Body of pancreas (tissue), 4 donors: ENCODE measurements around the gene DNAH6. TPM values are rescaled to one million over a fixed set of nuclear protein-coding genes. Genes with fewer than 3 reads are reported as not detected.
A peak's percentile ranks its signal among the peaks of the same experiment; 100 is the strongest.

Experiments
- ATAC-seq: fragments of 150-250 bp; one replicate; pipeline ENCODE4 v1.9.1; 2016
- DNase-seq, 4 donors: peaks; one replicate each; pipeline ENCODE4 v3.0.0-alpha.2; 2019
- H3K27ac ChIP-seq, 4 donors: fragments of 200-600 bp; sonication (generic); 1 replicate in 3 of 4; 2 replicates in 1 of 4; pipeline versions ENCODE4 v1.5.1 to v1.6.1; 2016 to 2019; ENCODE audit warnings: mild to moderate bottlenecking in 1 of 4, mixed read lengths in 1 of 4, moderate library complexity in 1 of 4
- H3K27me3 ChIP-seq, 2 donors: fragments of 200-600 bp; sonication (generic); one replicate each; pipeline ENCODE4 v1.6.0; 2016; ENCODE audit warnings: mild to moderate bottlenecking in 1 of 2
- H3K36me3 ChIP-seq, 2 donors: fragments of 200-600 bp; sonication (generic); replicated peaks in 1 of 2; 2 replicates each; pipeline ENCODE4 v1.5.1; 2016; ENCODE audit warnings: low read depth in 2 of 2; ENCODE audit not compliant: insufficient read depth in 1 of 2
- H3K4me1 ChIP-seq: fragments of 200-600 bp; sonication (generic); one replicate; pipeline ENCODE4 v1.6.0; 2016
- H3K4me3 ChIP-seq, 2 donors: fragments of 200-600 bp; sonication (generic); 1 replicate in 1 of 2; 2 replicates in 1 of 2; pipeline ENCODE4 v1.5.1; 2016 to 2019
- H3K9me3 ChIP-seq, 3 donors: fragments of 200-600 bp; sonication (generic); 1 replicate in 2 of 3; 2 replicates in 1 of 3; pipeline ENCODE4 v1.5.1; 2016
- CTCF ChIP-seq, 7 experiments: fragments of 450-650 bp in 4 of 7; fragments of 200-600 bp in 3 of 7; sonication (generic) in 3 of 7; IDR thresholded peaks; one replicate each; pipeline ENCODE4 v1.5.1; 2016 to 2019; ENCODE audit warnings: antibody characterized with exemption in 7 of 7
- POLR2A ChIP-seq, 3 donors: fragments of 450-650 bp; IDR thresholded peaks; one replicate each; pipeline ENCODE4 v1.6.1; 2016; ENCODE audit warnings: antibody characterized with exemption in 3 of 3, mild to moderate bottlenecking in 2 of 3
- WGBS, 2 donors: methylation state at CpG; one replicate each; pipeline ENCODE4 v1.1.5; 2017; 5-methylcytosine and 5-hydroxymethylcytosine counted together
- intact Hi-C: fragments of 100-400 bp; cut with DNase I; formaldehyde crosslinking; loops from one replicate; pipeline ENCODE4 v1.15.1; 2023
- total RNA-seq, 2 donors: library from RNA; depleted of rRNA; stranded (reverse); fragments of >200 nt; gene quantifications; one replicate each; pipeline ENCODE4 v1.1.0, GENCODE V29; 2016

The DNAH6 gene
- total RNA-seq, 2 donors from 2014 or later = 1.3 to 2.6 TPM

GRCh38 chr2:84857566-84857965 lies 341.3 kb downstream of the DNAH6 start:
- Histone ChIP-seq H3K36me3 (no peaks in the 10 kb centered on the region), H3K4me3 (no peak overlapping the region), H3K9me3 (no peaks in the 10 kb centered on the region), H3K27me3 (no peaks in the 10 kb centered on the region), H3K4me1 (no peaks in the 10 kb centered on the region), H3K27ac (no peak overlapping the region)
- no peak for TF ChIP-seq POLR2A (IDR thresholded peaks at IDR 0.05)
- TF ChIP-seq CTCF (IDR thresholded peaks at IDR 0.05) = no peak
- intact Hi-C loops = no loop called here
- no peak for DNase-seq
- ATAC-seq = no peak
- 49 to 58% methylated on average over 5 of the region's 5 CpGs for WGBS, 2 donors

DNA sequence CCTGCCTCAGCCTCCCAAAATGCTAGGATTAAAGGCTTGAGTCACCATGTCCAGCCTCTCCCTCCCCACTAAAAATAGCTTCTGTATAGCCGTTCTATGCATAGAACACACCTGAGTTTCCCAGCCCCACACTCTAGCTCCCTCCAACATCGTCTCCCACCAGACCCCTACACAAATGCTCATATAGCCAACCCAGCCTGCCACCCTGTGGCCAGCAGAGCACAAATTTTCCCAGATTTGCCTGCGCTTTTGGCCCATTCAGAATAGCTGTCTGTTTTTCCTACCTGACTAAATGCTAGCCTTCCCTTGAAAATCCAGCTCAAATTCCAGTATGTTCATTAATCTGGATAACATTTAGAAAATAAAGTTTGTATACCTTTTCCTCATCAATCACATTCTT lies 341.8 kb downstream of the DNAH6 start:
- DNase-seq = no peak
- no peak overlapping the region for H3K27ac ChIP-seq
- H3K4me3 ChIP-seq = no peak overlapping the region
- H3K9me3 ChIP-seq = no peaks in the 10 kb centered on the region
- WGBS, 2 donors = 83% methylated on average over 3 of the region's 3 CpGs
- no peaks in the 10 kb centered on the region for H3K4me1 ChIP-seq
- no peaks in the 10 kb centered on the region for H3K36me3 ChIP-seq
- no peak for TF ChIP-seq POLR2A (IDR thresholded peaks at IDR 0.05)
- peak in 1 of 7 experiments; percentile 6 for TF ChIP-seq CTCF (IDR thresholded peaks at IDR 0.05)
- no peak for ATAC-seq
- intact Hi-C loops = no loop called here
- no peaks in the 10 kb centered on the region for H3K27me3 ChIP-seq

DNA sequence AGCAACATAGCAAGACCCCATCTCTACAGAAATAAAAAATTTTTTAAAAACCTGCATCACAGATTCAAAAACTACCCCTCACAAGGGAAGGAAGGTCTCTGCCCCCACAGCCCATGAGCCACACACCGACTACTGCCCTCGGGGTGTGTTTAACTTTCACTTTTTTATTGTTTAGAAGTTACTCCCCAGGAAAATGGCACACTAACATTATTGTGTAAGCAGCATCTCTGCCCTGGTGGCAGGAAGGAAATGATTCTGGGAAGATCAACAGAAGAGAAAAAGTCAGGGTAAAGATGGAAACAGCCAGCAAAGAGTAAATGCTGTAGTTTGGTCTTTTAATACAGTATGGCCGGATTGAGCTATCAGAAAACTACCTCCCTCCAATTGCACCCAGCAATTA lies 342.6 kb downstream of the DNAH6 start:
- H3K27me3 ChIP-seq = no peaks in the 10 kb centered on the region
- no peak for DNase-seq
- no peak for TF ChIP-seq CTCF (IDR thresholded peaks at IDR 0.05)
- no peak for TF ChIP-seq POLR2A (IDR thresholded peaks at IDR 0.05)
- intact Hi-C loops = no loop called here
- ATAC-seq = no peak
- H3K36me3 ChIP-seq = no peaks in the 10 kb centered on the region
- no peak overlapping the region for H3K27ac ChIP-seq
- H3K4me3 ChIP-seq = no peak overlapping the region
- no peaks in the 10 kb centered on the region for H3K9me3 ChIP-seq
- 70 to 71% methylated on average over 3 of the region's 3 CpGs for WGBS, 2 donors
- H3K4me1 ChIP-seq = no peaks in the 10 kb centered on the region

DNA sequence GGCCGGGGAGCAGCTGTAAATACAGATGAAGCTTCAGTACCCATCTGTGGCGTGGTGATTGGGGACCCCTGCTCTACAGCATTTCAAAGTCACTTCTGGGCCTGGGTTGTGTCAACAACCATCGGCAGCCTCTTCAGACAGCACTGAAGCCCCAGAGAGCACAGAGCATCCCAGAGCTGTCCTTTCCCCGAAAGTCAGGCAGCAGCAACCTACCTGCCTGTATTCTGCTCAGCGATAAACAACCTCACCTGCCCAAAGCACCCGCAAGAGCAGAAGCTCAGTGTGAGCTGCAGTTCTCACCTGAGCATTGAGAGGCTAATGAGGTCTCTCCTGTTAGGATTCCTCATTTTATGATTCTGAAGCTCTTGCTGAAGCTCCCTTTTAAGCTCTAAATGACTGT lies 345.2 kb downstream of the DNAH6 start:
- WGBS, 2 donors = 71 to 77% methylated on average over 5 to 6 of the region's 6 CpGs
- TF ChIP-seq CTCF (IDR thresholded peaks at IDR 0.05) (no peak), POLR2A (IDR thresholded peaks at IDR 0.05) (no peak)

GRCh38 chr2:84862006-84862405 lies 345.7 kb downstream of the DNAH6 start:
- no peak overlapping the region for H3K27ac ChIP-seq
- no peak for DNase-seq
- WGBS, 2 donors = 57 to 77% methylated on average over 5 to 6 of the region's 6 CpGs
- no peaks in the 10 kb centered on the region for H3K27me3 ChIP-seq
- ATAC-seq = no peak
- intact Hi-C loops = no loop called here
- TF ChIP-seq POLR2A (IDR thresholded peaks at IDR 0.05) = no peak
- no peak for TF ChIP-seq CTCF (IDR thresholded peaks at IDR 0.05)
- no peaks in the 10 kb centered on the region for H3K36me3 ChIP-seq
- H3K9me3 ChIP-seq = no peaks in the 10 kb centered on the region
- H3K4me3 ChIP-seq = no peak overlapping the region
- no peaks in the 10 kb centered on the region for H3K4me1 ChIP-seq

More for the DNA sequence above, 345.2 kb downstream of the DNAH6 start:
- DNase-seq (no peak), ATAC-seq (no peak)
- Histone ChIP-seq H3K27me3 (no peaks in the 10 kb centered on the region), H3K4me1 (no peaks in the 10 kb centered on the region), H3K36me3 (no peaks in the 10 kb centered on the region), H3K9me3 (no peaks in the 10 kb centered on the region), H3K4me3 (no peak overlapping the region), H3K27ac (no peak overlapping the region)
- intact Hi-C loops = no loop called here
